ENCODE measurements around the gene SOD2. TPM values are rescaled to one million over a fixed set of nuclear protein-coding genes. Genes with fewer than 3 reads are reported as not detected.

The SOD2 gene
- total RNA-seq, 1 donor from 2014 or later, result 167 TPM

Other genes with a start within 250 kb of the SOD2 start
- 99.9 and 109 TPM in 2 replicates for gene WTAP, start 34.3 kb upstream of the SOD2 start, total RNA-seq
- 89.4 and 94.0 TPM in 2 replicates for gene ACAT2, start 68.8 kb upstream of the SOD2 start, total RNA-seq
- 373 and 619 TPM in 2 replicates for gene TCP1, start 96.4 kb upstream of the SOD2 start, total RNA-seq
- 80.0 and 147 TPM in 2 replicates for gene MRPL18, start 97.2 kb upstream of the SOD2 start, total RNA-seq
- gene PNLDC1, start 107.0 kb upstream of the SOD2 start, total RNA-seq, result 0.11 TPM in 1 of 2 replicates, not detected in the other
- gene MAS1, start 197.7 kb upstream of the SOD2 start, total RNA-seq, result not detected in 2 replicates

Measured in pulmonary artery endothelial cell (primary cell).